Measurements from ENCODE around the gene GMDS. TPM values are rescaled to one million over a fixed set of nuclear protein-coding genes. Genes with fewer than 3 reads are reported as not detected.

GMDS gene
- total and polyA plus RNA-seq, 2 donors (not counting 1 experiment from before 2014, with no cell fraction given) = 12.7 to 34.5 TPM

- no peak overlapping the region for H3K9ac ChIP-seq (ENCODE audit: insufficient read depth, low read length)
- H3K27me3 ChIP-seq (ENCODE audit: control insufficient read depth, insufficient read depth, low read length) = peaks cover 10% of the 10 kb centered on the region
- no peaks in the 10 kb centered on the region for H4K20me1 ChIP-seq (ENCODE audit: control insufficient read depth, extremely low read depth, insufficient read depth, low read length)
- H3K79me2 ChIP-seq (ENCODE audit: control insufficient read depth, insufficient read depth, low read length) = no peaks in the 10 kb centered on the region
- peak overlapping the region; percentile 82 for H2AFZ ChIP-seq (ENCODE audit: low read length)
- H3K4me1 ChIP-seq (ENCODE audit: control insufficient read depth, extremely low read depth, insufficient read depth, low read length) = peaks cover 3% of the 10 kb centered on the region
- peak overlapping the region; percentile 98 for H3K4me2 ChIP-seq (ENCODE audit: extremely low read depth, insufficient read depth, low read length)
- H3K27ac ChIP-seq (ENCODE audit: insufficient read depth, low read length) = no peak overlapping the region
- H3K36me3 ChIP-seq (ENCODE audit: control insufficient read depth, insufficient read depth, low read length) = no peaks in the 10 kb centered on the region
- H3K9me3 ChIP-seq (ENCODE audit: control insufficient read depth, insufficient read depth, low read depth, low read length) = no peaks in the 10 kb centered on the region
- TF ChIP-seq CTCF (conservative IDR thresholded peaks at IDR 0.05 in 1 of 2, IDR thresholded peaks at IDR 0.05 in 1 of 2; ENCODE audit: low read depth in 1 of 2, low read length in 2 of 2) = peak; percentile 83 to 85
- no peak for TF ChIP-seq EZH2 (IDR thresholded peaks at IDR 0.05; ENCODE audit: low read length, missing control alignments)
- H3K4me3 ChIP-seq (replicated peaks in 1 of 4; ENCODE audit: control extremely low read depth in 1 of 4, insufficient read depth in 1 of 4, low read depth in 3 of 4, low read length in 4 of 4) = peak overlapping the region; percentile 32 to 57 (median 46)
- DNase-seq (ENCODE audit: low read depth in 2 of 2) = peak in 1 of 2 donors; percentile 52
Measured at GRCh38 chr6:1596088-1596852, 649.1 kb downstream of the GMDS start.

GRCh38 chr6:1595271-1596087 lies 649.9 kb downstream of the GMDS start:
- Histone ChIP-seq H3K27ac (ENCODE audit: insufficient read depth, low read length) (no peak overlapping the region), H3K4me3 (replicated peaks in 1 of 4; ENCODE audit: control extremely low read depth in 1 of 4, insufficient read depth in 1 of 4, low read depth in 3 of 4, low read length in 4 of 4) (peak overlapping the region in 3 of 4 experiments; percentile 32 to 57 (median 53)), H3K27me3 (ENCODE audit: control insufficient read depth, insufficient read depth, low read length) (peaks cover 4% of the 10 kb centered on the region), H2AFZ (ENCODE audit: low read length) (peak overlapping the region; percentile 82), H4K20me1 (ENCODE audit: control insufficient read depth, extremely low read depth, insufficient read depth, low read length) (no peaks in the 10 kb centered on the region), H3K9me3 (ENCODE audit: control insufficient read depth, insufficient read depth, low read depth, low read length) (no peaks in the 10 kb centered on the region), H3K4me2 (ENCODE audit: extremely low read depth, insufficient read depth, low read length) (peak overlapping the region; percentile 98), H3K4me1 (ENCODE audit: control insufficient read depth, extremely low read depth, insufficient read depth, low read length) (peaks cover 3% of the 10 kb centered on the region), H3K9ac (ENCODE audit: insufficient read depth, low read length) (no peak overlapping the region), H3K79me2 (ENCODE audit: control insufficient read depth, insufficient read depth, low read length) (no peaks in the 10 kb centered on the region), H3K36me3 (ENCODE audit: control insufficient read depth, insufficient read depth, low read length) (no peaks in the 10 kb centered on the region)
- no peak for DNase-seq (ENCODE audit: low read depth in 2 of 2)
- TF ChIP-seq EZH2 (IDR thresholded peaks at IDR 0.05; ENCODE audit: low read length, missing control alignments) (no peak), CTCF (conservative IDR thresholded peaks at IDR 0.05 in 1 of 2, IDR thresholded peaks at IDR 0.05 in 1 of 2; ENCODE audit: low read depth in 1 of 2, low read length in 2 of 2) (no peak)

All from fibroblast of lung (primary cell).